ENCODE data around the gene SKA3.
"Not testable (repeated sequence)": the region's sequence is repeated elsewhere in the genome, so short reads cannot be mapped to it uniquely, and the experiment has no call there.

Gene SKA3

GRCh38 chr13:21149568-21149967 lies 26.8 kb downstream of the SKA3 start:
- peak; percentile 29 for DNase-seq (ENCODE audit: low read depth)

GRCh38 chr13:21148557-21149258 lies 27.6 kb downstream of the SKA3 start:
- H3K4me3 ChIP-seq (ENCODE audit: low read depth, low read length): no peak overlapping the region
- DNase-seq (ENCODE audit: low read depth): no peak
- TF ChIP-seq, protein P1, sequence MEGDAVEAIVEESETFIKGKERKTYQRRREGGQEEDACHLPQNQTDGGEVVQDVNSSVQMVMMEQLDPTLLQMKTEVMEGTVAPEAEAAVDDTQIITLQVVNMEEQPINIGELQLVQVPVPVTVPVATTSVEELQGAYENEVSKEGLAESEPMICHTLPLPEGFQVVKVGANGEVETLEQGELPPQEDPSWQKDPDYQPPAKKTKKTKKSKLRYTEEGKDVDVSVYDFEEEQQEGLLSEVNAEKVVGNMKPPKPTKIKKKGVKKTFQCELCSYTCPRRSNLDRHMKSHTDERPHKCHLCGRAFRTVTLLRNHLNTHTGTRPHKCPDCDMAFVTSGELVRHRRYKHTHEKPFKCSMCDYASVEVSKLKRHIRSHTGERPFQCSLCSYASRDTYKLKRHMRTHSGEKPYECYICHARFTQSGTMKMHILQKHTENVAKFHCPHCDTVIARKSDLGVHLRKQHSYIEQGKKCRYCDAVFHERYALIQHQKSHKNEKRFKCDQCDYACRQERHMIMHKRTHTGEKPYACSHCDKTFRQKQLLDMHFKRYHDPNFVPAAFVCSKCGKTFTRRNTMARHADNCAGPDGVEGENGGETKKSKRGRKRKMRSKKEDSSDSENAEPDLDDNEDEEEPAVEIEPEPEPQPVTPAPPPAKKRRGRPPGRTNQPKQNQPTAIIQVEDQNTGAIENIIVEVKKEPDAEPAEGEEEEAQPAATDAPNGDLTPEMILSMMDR (conservative IDR thresholded peaks at IDR 0.05; ENCODE audit: low read depth, low read length): no peak

More at GRCh38 chr13:21149568-21149967, 26.8 kb downstream of the SKA3 start:
- TF ChIP-seq, protein P1 (conservative IDR thresholded peaks at IDR 0.05; ENCODE audit: low read depth, low read length): no peak
- no peak overlapping the region for H3K4me3 ChIP-seq (ENCODE audit: low read depth, low read length)

- no peak overlapping the region for H3K4me3 ChIP-seq (ENCODE audit: low read depth, low read length)
- TF ChIP-seq, protein P1 (conservative IDR thresholded peaks at IDR 0.05; ENCODE audit: low read depth, low read length): no peak
- no peak for DNase-seq (ENCODE audit: low read depth)
Measured at GRCh38 chr13:21147827-21148226, 28.5 kb downstream of the SKA3 start.

DNA sequence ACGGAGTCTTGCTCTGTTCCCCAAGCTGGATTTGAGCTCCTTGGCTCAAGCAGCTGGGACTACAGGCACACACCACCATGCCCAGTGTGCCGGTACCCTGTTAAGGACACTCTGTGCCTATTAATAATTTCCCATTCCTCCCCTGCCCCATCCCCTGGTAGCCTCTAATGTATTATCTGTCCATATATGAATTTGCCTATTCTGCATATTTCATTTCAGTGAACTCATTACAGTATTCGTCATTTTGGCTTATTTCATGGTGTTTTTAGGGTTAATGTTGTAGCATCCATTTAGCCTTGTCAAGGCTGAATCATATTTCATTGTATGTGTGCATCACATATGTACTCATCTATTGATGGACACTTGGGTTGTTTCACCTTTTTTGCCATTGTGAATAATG lies 33.6 kb downstream of the SKA3 start:
- no peak overlapping the region for H3K4me3 ChIP-seq (ENCODE audit: low read depth, low read length)
- TF ChIP-seq, protein P1 (conservative IDR thresholded peaks at IDR 0.05; ENCODE audit: low read depth, low read length): no peak
- DNase-seq (ENCODE audit: low read depth): no peak

GRCh38 chr13:21139374-21139773 lies 37.0 kb downstream of the SKA3 start:
- DNase-seq (ENCODE audit: low read depth): no peak
- peak overlapping the region; percentile 97 for H3K4me3 ChIP-seq (ENCODE audit: low read depth, low read length)

GRCh38 chr13:21138561-21138960 lies 37.8 kb downstream of the SKA3 start:
- TF ChIP-seq, protein P1 (conservative IDR thresholded peaks at IDR 0.05; ENCODE audit: low read depth, low read length): no peak
- DNase-seq (ENCODE audit: low read depth): peak; percentile 32
- H3K4me3 ChIP-seq (ENCODE audit: low read depth, low read length): no peak overlapping the region

More at GRCh38 chr13:21139374-21139773, 37.0 kb downstream of the SKA3 start:
- TF ChIP-seq, protein P1 (conservative IDR thresholded peaks at IDR 0.05; ENCODE audit: low read depth, low read length): no peak

DNA sequence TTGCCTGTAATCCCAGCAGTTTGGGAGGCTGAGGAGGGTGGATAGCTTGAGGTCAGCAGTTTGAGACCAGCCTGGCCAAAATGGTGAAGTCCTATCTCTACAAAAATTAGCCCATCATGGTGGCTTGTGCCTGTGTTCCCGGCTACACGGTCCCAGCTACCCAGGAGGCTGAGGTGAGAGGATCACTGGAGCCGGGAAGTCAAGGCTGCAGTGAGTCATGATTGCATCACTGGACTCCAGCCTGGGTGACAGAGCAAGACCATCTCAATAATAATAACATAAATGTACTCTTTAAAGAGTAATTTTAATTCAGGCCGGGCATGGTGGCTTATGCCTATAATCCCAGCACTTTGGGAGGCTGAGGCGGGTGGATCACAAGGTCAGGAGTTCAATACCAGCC lies 38.7 kb downstream of the SKA3 start:
- peak; percentile 55 for DNase-seq (ENCODE audit: low read depth)
- H3K4me3 ChIP-seq (ENCODE audit: low read depth, low read length): no peak overlapping the region
- TF ChIP-seq, protein P1 (conservative IDR thresholded peaks at IDR 0.05; ENCODE audit: low read depth, low read length): no peak

- DNase-seq (ENCODE audit: low read depth): not testable (repeated sequence)
Measured at GRCh38 chr13:21135833-21136232, 40.5 kb downstream of the SKA3 start.

More at GRCh38 chr13:21135833-21136232, 40.5 kb downstream of the SKA3 start:
- not testable (repeated sequence) for H3K4me3 ChIP-seq (ENCODE audit: low read depth, low read length)

Measured in choroid plexus epithelial cell (primary cell).